WTC11 (cell line): Measurements from ENCODE around the gene MERTK. TPM values are rescaled to one million over a fixed set of nuclear protein-coding genes. Genes with fewer than 3 reads are reported as not detected.

ENCODE experiments used
- ATAC-seq: fragments of 200-7000 bp; cut with Tn5 transposase; 2 replicates; pipeline ENCODE4 v1.10.0; 2021; ENCODE audit warnings: mild to moderate bottlenecking, moderate library complexity
- CTCF ChIA-PET: fragments of 300-600 bp; sonication (Branson Sonifier 250); formaldehyde crosslinking; loops from one replicate; lab custom pipeline; 2021; ENCODE audit warnings: antibody characterized with exemption; lab: Charles Lee
- POLR2A ChIA-PET: fragments of 350-600 bp; sonication (Branson Sonifier 250); formaldehyde crosslinking; loops from one replicate; lab custom pipeline; 2021; ENCODE audit warnings: antibody characterized with exemption; lab: Charles Lee
- DNase-seq: peaks from one replicate; pipeline ENCODE4 v3.0.0; 2021; ENCODE audit warnings: low spot score
- H3K27ac Mint-ChIP-seq: 2 replicates; pipeline ENCODE4 v1.8.0; 2021; ENCODE audit warnings: mixed read lengths
- H3K27me3 Mint-ChIP-seq: 2 replicates; pipeline ENCODE4 v1.8.0; 2021; ENCODE audit warnings: low read depth, mild to moderate bottlenecking, moderate library complexity, mixed read lengths
- H3K36me3 Mint-ChIP-seq: 2 replicates; pipeline ENCODE4 v1.8.0; 2021; ENCODE audit warnings: mixed read lengths
- H3K4me1 Mint-ChIP-seq: 2 replicates; pipeline ENCODE4 v1.8.0; 2022; ENCODE audit warnings: mixed read lengths
- H3K4me3 Mint-ChIP-seq: 2 replicates; pipeline ENCODE4 v1.8.0; 2021; ENCODE audit warnings: mild to moderate bottlenecking, moderate library complexity, mixed read lengths
- H3K9me3 Mint-ChIP-seq: 2 replicates; pipeline ENCODE4 v1.8.0; 2021; ENCODE audit warnings: mixed read lengths
- ARID4B ChIP-seq: sonication (generic); formaldehyde crosslinking; IDR thresholded peaks from 2 replicates; pipeline ENCODE4 v1.8.0; 2023; ENCODE audit warnings: missing genetic modification reagents, mild to moderate bottlenecking, borderline replicate concordance
- ATF1 ChIP-seq: sonication (generic); formaldehyde crosslinking; IDR thresholded peaks from 2 replicates; pipeline ENCODE4 v1.8.1; 2023; ENCODE audit warnings: mild to moderate bottlenecking, moderate library complexity, missing genetic modification reagents
- CDX4 ChIP-seq: fragments of 250-450 bp; sonication (Bioruptor Pico); IDR thresholded peaks from 2 replicates; pipeline ENCODE4 v1.9.0; 2021; ENCODE audit warnings: moderate library complexity, mild to moderate bottlenecking, inconsistent platforms, borderline replicate concordance
- ESRRA ChIP-seq: sonication (generic); formaldehyde crosslinking; IDR thresholded peaks from 2 replicates; pipeline ENCODE4 v1.8.1; 2022; ENCODE audit warnings: mild to moderate bottlenecking, missing genetic modification reagents, borderline replicate concordance
- FOXK1 ChIP-seq: sonication (generic); formaldehyde crosslinking; IDR thresholded peaks from 2 replicates; pipeline ENCODE4 v1.8.0; 2022; ENCODE audit warnings: mild to moderate bottlenecking, moderate library complexity, missing genetic modification reagents
- FOXP1 ChIP-seq: sonication (generic); formaldehyde crosslinking; IDR thresholded peaks from 2 replicates; pipeline ENCODE4 v1.8.0; 2022; ENCODE audit warnings: missing genetic modification reagents, mild to moderate bottlenecking, moderate library complexity, borderline replicate concordance
- MLX ChIP-seq: sonication (generic); formaldehyde crosslinking; IDR thresholded peaks from 2 replicates; pipeline ENCODE4 v1.8.1; 2023; ENCODE audit warnings: mild to moderate bottlenecking, missing genetic modification reagents, moderate library complexity
- PRDM15 ChIP-seq: sonication (generic); formaldehyde crosslinking; IDR thresholded peaks from 2 replicates; pipeline ENCODE4 v1.8.0; 2022; ENCODE audit warnings: missing genetic modification reagents
- PRRX2 ChIP-seq: fragments of 250-450 bp; sonication (Bioruptor Pico); IDR thresholded peaks from 2 replicates; pipeline ENCODE4 v1.8.0; 2021; ENCODE audit warnings: mild to moderate bottlenecking
- SMAD4 ChIP-seq: sonication (generic); formaldehyde crosslinking; IDR thresholded peaks from 2 replicates; pipeline ENCODE4 v1.8.0; 2022; ENCODE audit warnings: mild to moderate bottlenecking, missing genetic modification reagents
- USF1 ChIP-seq: sonication (generic); formaldehyde crosslinking; IDR thresholded peaks from 2 replicates; pipeline ENCODE4 v1.8.0; 2022; ENCODE audit warnings: mild to moderate bottlenecking, missing genetic modification reagents
- ZBTB21 ChIP-seq: sonication (generic); formaldehyde crosslinking; IDR thresholded peaks from 2 replicates; pipeline ENCODE4 v1.8.1; 2023; ENCODE audit warnings: mild to moderate bottlenecking, missing genetic modification reagents, borderline replicate concordance
- ZNF219 ChIP-seq: sonication (generic); formaldehyde crosslinking; IDR thresholded peaks from 2 replicates; pipeline ENCODE4 v1.8.0; 2023; ENCODE audit warnings: missing genetic modification reagents, mild to moderate bottlenecking, borderline replicate concordance
- ZNF396 ChIP-seq: fragments of 250-450 bp; sonication (Bioruptor Pico); IDR thresholded peaks from 2 replicates; pipeline ENCODE4 v1.8.0; 2021; ENCODE audit warnings: mild to moderate bottlenecking, moderate library complexity, borderline replicate concordance
- ZSCAN18 ChIP-seq: fragments of 250-450 bp; sonication (Bioruptor Pico); IDR thresholded peaks from 2 replicates; pipeline ENCODE4 v2.1.2; 2022; ENCODE audit warnings: mild to moderate bottlenecking, moderate library complexity
- total RNA-seq: library from RNA; stranded (reverse); gene quantifications from 3 replicates; pipeline ENCODE4 v1.2.3, GENCODE V29; 2021

The MERTK gene
- total RNA-seq, 1 experiment from 2014 or later = 6.9 TPM

GRCh38 chr2:112055730-112056625, 157.6 kb downstream of the MERTK start:
- peaks cover 18% of the 10 kb centered on the region for H3K27me3 Mint-ChIP-seq
- DNase-seq (peak; percentile 41), ATAC-seq (no peak)
- POLR2A ChIA-PET = interaction anchor here (0.6 to 1.3 kb wide), 2 partner anchors 11 to 157 kb away, joined by 3 to 8 read pairs; partner anchors contain the start of gene MERTK
- TF ChIP-seq ESRRA (CRISPR knock-in tag) = 0 out of 2 replicates have a peak, but pooled peaks have one; percentile 47
- TF ChIP-seq PRDM15 (CRISPR knock-in tag) = peak; percentile 34
- 0 out of 2 replicates have a peak, but pooled peaks have one; percentile 10 for TF ChIP-seq ARID4B (CRISPR knock-in tag)
- TF ChIP-seq FOXP1 (CRISPR knock-in tag) = no peak
- 0 out of 2 replicates have a peak, but pooled peaks have one; percentile 12 for TF ChIP-seq ZNF219 (CRISPR knock-in tag)
- peak; percentile 5; the same call in 1 of the 2 replicates for TF ChIP-seq USF1 (CRISPR knock-in tag)
- CTCF ChIA-PET = interaction anchor here (1.2 kb wide), 1 partner anchor 166 kb away, joined by 4 read pairs; no protein-coding TSS in a partner anchor
- peak overlapping the region; percentile 86 for H3K4me3 Mint-ChIP-seq
- peaks cover 24% of the 10 kb centered on the region for H3K4me1 Mint-ChIP-seq
- H3K9me3 Mint-ChIP-seq = no peaks in the 10 kb centered on the region
- H3K27ac Mint-ChIP-seq = no peak overlapping the region; the same call in 1 of the 2 replicates
- peaks cover 3% of the 10 kb centered on the region; the same call in 1 of the 2 replicates for H3K36me3 Mint-ChIP-seq

- ChIA-PET CTCF (no interaction called here), POLR2A (no interaction called here)
- Mint-ChIP-seq H3K27me3 (peaks cover 18% of the 10 kb centered on the region), H3K27ac (no peak overlapping the region), H3K4me3 (peak overlapping the region; percentile 86), H3K9me3 (no peaks in the 10 kb centered on the region), H3K4me1 (peaks cover 24% of the 10 kb centered on the region), H3K36me3 (peaks cover 3% of the 10 kb centered on the region; the same call in 1 of the 2 replicates)
- DNase-seq (no peak), ATAC-seq (no peak)
- TF ChIP-seq CDX4 (CRISPR knock-in tag) = no peak
- no peak for TF ChIP-seq MLX (CRISPR knock-in tag)
- TF ChIP-seq ZSCAN18 (CRISPR knock-in tag) = no peak
- TF ChIP-seq ZBTB21 (CRISPR knock-in tag) = no peak
- TF ChIP-seq FOXK1 (CRISPR knock-in tag) = no peak
- TF ChIP-seq ATF1 = no peak
- TF ChIP-seq ZNF396 (CRISPR knock-in tag) = no peak
- TF ChIP-seq PRRX2 = no peak
- TF ChIP-seq ESRRA (CRISPR knock-in tag) = no peak
- TF ChIP-seq ARID4B (CRISPR knock-in tag) = no peak
- no peak for TF ChIP-seq SMAD4 (CRISPR knock-in tag)
These were observed 158.2 kb downstream of the MERTK start for GRCh38 chr2:112056626-112056987.
